A673 (cell line): ENCODE measurements around the gene KMT5B.

ENCODE experiments used
- EZH2 ChIP-seq: fragments of 200-600 bp; sonication (generic); IDR thresholded peaks from 2 replicates; pipeline ENCODE4 v1.6.1; 2017; ENCODE audit warnings: borderline replicate concordance, low read depth, mild to moderate bottlenecking, mixed read lengths, antibody characterized with exemption, low read length; ENCODE audit not compliant: poor library complexity, severe bottlenecking
- TF ChIP-seq, protein P1 (sequence below): fragments of 300-800, 200-600 bp; sonication (generic); conservative IDR thresholded peaks from 2 replicates; pipeline ENCODE4 v1.5.1; 2017; ENCODE audit warnings: low read depth, mild to moderate bottlenecking, antibody characterized with exemption, low read length, moderate library complexity, mixed read lengths

DNA sequence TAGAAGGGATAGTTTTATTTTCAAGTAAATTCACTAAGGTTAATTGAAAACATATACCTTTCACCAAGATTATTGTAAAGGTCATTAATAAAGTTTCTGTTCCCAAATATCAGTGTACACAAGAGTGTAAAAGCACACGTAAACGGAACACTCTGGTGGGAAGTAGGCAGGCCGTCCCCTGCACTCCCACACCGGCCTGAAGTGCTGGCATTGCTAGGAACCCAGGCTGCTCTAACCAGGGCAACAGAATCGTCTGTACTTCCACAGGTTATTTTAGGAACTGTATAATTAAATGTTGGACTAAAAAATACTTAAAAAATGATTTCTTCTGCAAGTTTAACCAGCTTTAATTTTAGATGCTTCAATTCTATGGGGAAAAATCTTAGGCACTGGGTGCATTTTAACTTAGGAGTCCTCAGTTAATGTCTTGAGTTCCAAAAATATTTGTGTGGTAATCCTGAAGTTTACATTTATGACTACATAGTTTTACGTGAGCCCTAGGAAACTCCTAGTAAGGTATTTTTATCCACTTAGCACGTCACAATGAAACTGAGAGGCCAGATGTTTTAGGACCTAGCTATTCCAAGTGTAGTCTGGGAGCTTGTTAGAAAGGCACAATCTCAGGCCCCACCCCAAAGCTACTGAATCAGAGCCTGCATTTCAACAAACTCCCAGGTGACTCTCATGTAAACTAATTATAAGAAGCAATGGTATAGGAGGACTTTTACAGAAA lies 31.2 kb downstream of the KMT5B start:
- TF ChIP-seq, protein P1, sequence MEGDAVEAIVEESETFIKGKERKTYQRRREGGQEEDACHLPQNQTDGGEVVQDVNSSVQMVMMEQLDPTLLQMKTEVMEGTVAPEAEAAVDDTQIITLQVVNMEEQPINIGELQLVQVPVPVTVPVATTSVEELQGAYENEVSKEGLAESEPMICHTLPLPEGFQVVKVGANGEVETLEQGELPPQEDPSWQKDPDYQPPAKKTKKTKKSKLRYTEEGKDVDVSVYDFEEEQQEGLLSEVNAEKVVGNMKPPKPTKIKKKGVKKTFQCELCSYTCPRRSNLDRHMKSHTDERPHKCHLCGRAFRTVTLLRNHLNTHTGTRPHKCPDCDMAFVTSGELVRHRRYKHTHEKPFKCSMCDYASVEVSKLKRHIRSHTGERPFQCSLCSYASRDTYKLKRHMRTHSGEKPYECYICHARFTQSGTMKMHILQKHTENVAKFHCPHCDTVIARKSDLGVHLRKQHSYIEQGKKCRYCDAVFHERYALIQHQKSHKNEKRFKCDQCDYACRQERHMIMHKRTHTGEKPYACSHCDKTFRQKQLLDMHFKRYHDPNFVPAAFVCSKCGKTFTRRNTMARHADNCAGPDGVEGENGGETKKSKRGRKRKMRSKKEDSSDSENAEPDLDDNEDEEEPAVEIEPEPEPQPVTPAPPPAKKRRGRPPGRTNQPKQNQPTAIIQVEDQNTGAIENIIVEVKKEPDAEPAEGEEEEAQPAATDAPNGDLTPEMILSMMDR: no peak
- no peak for TF ChIP-seq EZH2
